Upper lobe of left lung (tissue), 4 donors: ENCODE measurements around the gene DOCK4.

Source experiments
- CTCF ChIP-seq, 6 experiments: fragments of 450-650 bp in 4 of 6; fragments of 200-600 bp in 2 of 6; sonication (generic) in 2 of 6; IDR thresholded peaks; one replicate each; pipeline ENCODE4 v1.5.1; 2016 to 2019; ENCODE audit warnings: antibody characterized with exemption in 6 of 6
- EP300 ChIP-seq, 4 donors: sonication (generic); formaldehyde crosslinking; IDR thresholded peaks; one replicate each; pipeline ENCODE4 v1.5.1; 2017; ENCODE audit warnings: antibody characterized with exemption in 4 of 4, control low read depth in 2 of 4
- POLR2A ChIP-seq, 4 donors: fragments of 450-650 bp; IDR thresholded peaks; one replicate each; pipeline ENCODE4 v1.5.1; 2016 to 2017; ENCODE audit warnings: antibody characterized with exemption in 4 of 4, mild to moderate bottlenecking in 2 of 4
- POLR2AphosphoS5 ChIP-seq, 2 donors: sonication (generic); formaldehyde crosslinking; IDR thresholded peaks; one replicate each; pipeline ENCODE4 v1.5.1; 2017; ENCODE audit warnings: antibody characterized with exemption in 2 of 2

- TF ChIP-seq CTCF (IDR thresholded peaks at IDR 0.05) (no peak), POLR2A (IDR thresholded peaks at IDR 0.05) (no peak), POLR2AphosphoS5 (IDR thresholded peaks at IDR 0.05) (no peak), EP300 (IDR thresholded peaks at IDR 0.05) (no peak)
Observed at GRCh38 chr7:112152186-112152585, 54.0 kb downstream of the DOCK4 start.
